OCI-LY7 (cell line): ENCODE results near the gene NFATC2. TPM values are rescaled to one million over a fixed set of nuclear protein-coding genes. Genes with fewer than 3 reads are reported as not detected.
A peak's percentile ranks its signal among the peaks of the same experiment; 100 is the strongest.

Experiments used
- BruUV-seq: library from RNA; stranded (reverse); fragments of 400-500 nt; replicated peaks from 2 replicates; lab custom pipeline; 2021; lab: Mats Ljungman, UMichigan
- CTCF ChIA-PET: fragments of 300-600 bp; sonication (Branson Sonifier 250); formaldehyde crosslinking; loops from one replicate; lab custom pipeline; 2022; ENCODE audit warnings: antibody characterized with exemption; ENCODE audit not compliant: unreplicated experiment; lab: Charles Lee
- POLR2A ChIA-PET: fragments of 300-600 bp; sonication (Branson Sonifier 250); formaldehyde crosslinking; loops from one replicate; lab custom pipeline; 2022; ENCODE audit warnings: antibody characterized with exemption; lab: Charles Lee
- DNase-seq: peaks from one replicate; pipeline ENCODE4 v3.0.0-alpha.2; 2015; ENCODE audit warnings: low spot score
- H2AFZ ChIP-seq: fragments of 200-600 bp; sonication (generic), shearing (Covaris generic); 2 replicates; pipeline ENCODE4 v1.6.1; 2014; ENCODE audit warnings: mild to moderate bottlenecking, antibody characterized with exemption, low read length, moderate library complexity
- H3K27ac ChIP-seq: fragments of 200-600 bp; sonication (generic); 2 replicates; pipeline ENCODE4 v1.5.1; 2014; ENCODE audit warnings: mixed run types, low read depth, mild to moderate bottlenecking, moderate library complexity, low read length, inconsistent platforms; ENCODE audit not compliant: poor library complexity, severe bottlenecking
- H3K36me3 ChIP-seq: fragments of 200-600 bp; sonication (generic); 2 replicates; pipeline ENCODE4 v1.6.1; 2014; ENCODE audit warnings: mild to moderate bottlenecking, antibody characterized with exemption, low read length, moderate library complexity, mixed read lengths; ENCODE audit not compliant: insufficient read depth
- H3K4me1 ChIP-seq: fragments of 200-600 bp; sonication (generic); 2 replicates; pipeline ENCODE4 v1.5.1; 2014; ENCODE audit warnings: mild to moderate bottlenecking, low read length; ENCODE audit not compliant: insufficient read depth, poor library complexity, severe bottlenecking
- H3K4me2 ChIP-seq: fragments of 200-600 bp; sonication (generic); 2 replicates; pipeline ENCODE4 v1.6.1; 2014; ENCODE audit warnings: mild to moderate bottlenecking, low read length
- H3K4me3 ChIP-seq: fragments of 200-600 bp; sonication (generic); 2 replicates; pipeline ENCODE4 v1.5.1; 2014; ENCODE audit warnings: mild to moderate bottlenecking, low read depth, low read length; ENCODE audit not compliant: poor library complexity, severe bottlenecking
- H3K79me2 ChIP-seq: fragments of 200-600 bp; sonication (generic); 2 replicates; pipeline ENCODE4 v1.6.1; 2016; ENCODE audit warnings: low read depth, mild to moderate bottlenecking, low read length, moderate library complexity, mixed read lengths; ENCODE audit not compliant: insufficient read depth
- H3K9me2 ChIP-seq: fragments of 200-600 bp; sonication (generic); 2 replicates; pipeline ENCODE4 v1.6.1; 2016; ENCODE audit warnings: mild to moderate bottlenecking, low read length, mixed read lengths; ENCODE audit not compliant: insufficient read depth
- H3K9me3 ChIP-seq: fragments of 200-600 bp; sonication (generic); 2 replicates; pipeline ENCODE4 v1.6.1; 2014; ENCODE audit warnings: mild to moderate bottlenecking, mixed run types, low read length, mixed read lengths
- H4K20me1 ChIP-seq: fragments of 200-600 bp; sonication (generic); 2 replicates; pipeline ENCODE4 v1.6.1; 2014; ENCODE audit warnings: mild to moderate bottlenecking, antibody characterized with exemption, low read length, moderate library complexity, mixed read lengths; ENCODE audit not compliant: insufficient read depth
- EZH2phosphoT487 ChIP-seq: fragments of 200-600 bp; sonication (generic); IDR thresholded peaks from 2 replicates; pipeline ENCODE4 v1.6.1; 2018; ENCODE audit warnings: low read depth, borderline replicate concordance, mild to moderate bottlenecking, mixed run types, antibody characterized with exemption, low read length, moderate library complexity, mixed read lengths
- intact Hi-C: fragments of 100-400 bp; cut with micrococcal nuclease; formaldehyde crosslinking; loops from one replicate; pipeline ENCODE4 v1.10.0; 2022; ENCODE audit not compliant: unreplicated experiment
- total RNA-seq, 2 experiments: library from RNA; depleted of rRNA in 1 of 2; stranded (reverse); fragments of >200 nt in 1 of 2; shearing (Covaris generic) in 1 of 2; gene quantifications; 2 replicates each; pipeline ENCODE4 v1.2.3, GENCODE V29; 2014 to 2022
- TF ChIP-seq, protein P1 (sequence below): fragments of 200-600 bp; sonication (generic); conservative IDR thresholded peaks from 2 replicates; pipeline ENCODE4 v1.5.1; 2014; ENCODE audit warnings: mild to moderate bottlenecking, antibody characterized with exemption, low read length, moderate library complexity, mixed read lengths

The NFATC2 gene
- total RNA-seq, 2 experiments from 2014 or later = 12.5 to 43.8 TPM

DNA sequence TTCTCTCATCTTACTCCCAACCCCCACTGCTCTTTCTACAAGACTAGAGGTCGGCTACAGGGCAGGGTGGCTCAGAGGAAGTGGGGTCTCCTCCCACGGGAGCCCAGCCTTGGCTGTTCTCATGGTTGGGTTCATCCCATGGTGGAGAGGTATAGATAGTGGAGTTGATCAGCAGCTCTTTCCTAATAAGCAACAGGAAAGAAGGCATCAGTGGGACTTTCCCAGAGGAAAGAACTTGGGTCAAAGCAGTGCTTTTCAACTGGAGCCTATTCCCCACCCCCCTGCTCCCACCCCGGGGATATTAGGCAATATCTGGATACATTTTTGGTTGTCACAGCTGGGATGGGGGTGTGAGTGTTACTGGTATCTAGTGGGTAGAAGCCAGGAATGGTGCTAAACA is 200.9 kb downstream of the NFATC2 start:
- H3K4me2 ChIP-seq = no peak overlapping the region
- ChIA-PET CTCF (interaction anchor here (0.5 kb wide), 1 partner anchor 304 kb away, joined by 3 read pairs; no protein-coding TSS in a partner anchor), POLR2A (interaction anchor here (0.5 kb wide), 1 partner anchor 256 kb away, joined by 3 read pairs; no protein-coding TSS in a partner anchor)
- BruUV-seq = no TSS peak
- H3K4me3 ChIP-seq = no peak overlapping the region
- H4K20me1 ChIP-seq = no peaks in the 10 kb centered on the region
- no peaks in the 10 kb centered on the region for H3K9me2 ChIP-seq
- no peak for TF ChIP-seq EZH2phosphoT487
- TF ChIP-seq, protein P1, sequence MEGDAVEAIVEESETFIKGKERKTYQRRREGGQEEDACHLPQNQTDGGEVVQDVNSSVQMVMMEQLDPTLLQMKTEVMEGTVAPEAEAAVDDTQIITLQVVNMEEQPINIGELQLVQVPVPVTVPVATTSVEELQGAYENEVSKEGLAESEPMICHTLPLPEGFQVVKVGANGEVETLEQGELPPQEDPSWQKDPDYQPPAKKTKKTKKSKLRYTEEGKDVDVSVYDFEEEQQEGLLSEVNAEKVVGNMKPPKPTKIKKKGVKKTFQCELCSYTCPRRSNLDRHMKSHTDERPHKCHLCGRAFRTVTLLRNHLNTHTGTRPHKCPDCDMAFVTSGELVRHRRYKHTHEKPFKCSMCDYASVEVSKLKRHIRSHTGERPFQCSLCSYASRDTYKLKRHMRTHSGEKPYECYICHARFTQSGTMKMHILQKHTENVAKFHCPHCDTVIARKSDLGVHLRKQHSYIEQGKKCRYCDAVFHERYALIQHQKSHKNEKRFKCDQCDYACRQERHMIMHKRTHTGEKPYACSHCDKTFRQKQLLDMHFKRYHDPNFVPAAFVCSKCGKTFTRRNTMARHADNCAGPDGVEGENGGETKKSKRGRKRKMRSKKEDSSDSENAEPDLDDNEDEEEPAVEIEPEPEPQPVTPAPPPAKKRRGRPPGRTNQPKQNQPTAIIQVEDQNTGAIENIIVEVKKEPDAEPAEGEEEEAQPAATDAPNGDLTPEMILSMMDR = no peak
- H3K27ac ChIP-seq = no peak overlapping the region
- no peaks in the 10 kb centered on the region for H3K9me3 ChIP-seq
- intact Hi-C loops = no loop called here
- no peak overlapping the region for H2AFZ ChIP-seq
- no peaks in the 10 kb centered on the region for H3K4me1 ChIP-seq
- DNase-seq = no peak
- H3K79me2 ChIP-seq = no peaks in the 10 kb centered on the region
- H3K36me3 ChIP-seq = no peaks in the 10 kb centered on the region

DNA sequence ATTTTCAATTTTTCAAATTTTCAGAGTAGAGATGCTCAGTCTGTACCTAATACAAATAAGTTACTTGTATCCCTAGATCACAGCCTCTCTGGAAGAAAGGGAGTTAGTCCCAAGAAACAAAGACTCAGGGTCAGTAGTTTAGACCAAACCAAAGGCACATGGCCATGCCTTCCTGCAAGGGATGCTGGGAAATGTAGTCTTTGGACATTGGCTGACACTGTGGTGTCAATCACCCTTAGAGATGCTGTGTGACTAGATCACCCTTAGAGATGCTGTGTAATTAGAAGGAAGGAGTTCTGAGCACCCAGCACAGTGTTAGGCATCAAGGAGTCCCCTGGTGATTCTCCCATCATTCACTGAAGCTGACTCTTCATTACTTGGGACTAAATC is 202.1 kb downstream of the NFATC2 start:
- POLR2A ChIA-PET = interaction anchor here (0.7 kb wide), 1 partner anchor 270 kb away, joined by 3 read pairs; no protein-coding TSS in a partner anchor
- TF ChIP-seq, protein P1 = no peak
- TF ChIP-seq EZH2phosphoT487 = no peak
- Histone ChIP-seq H3K36me3 (no peaks in the 10 kb centered on the region), H4K20me1 (no peaks in the 10 kb centered on the region), H3K4me3 (no peak overlapping the region), H3K4me2 (no peak overlapping the region), H3K9me3 (no peaks in the 10 kb centered on the region), H2AFZ (no peak overlapping the region), H3K4me1 (no peaks in the 10 kb centered on the region), H3K27ac (no peak overlapping the region), H3K9me2 (no peaks in the 10 kb centered on the region), H3K79me2 (no peaks in the 10 kb centered on the region)
- no TSS peak for BruUV-seq
- DNase-seq = peak; percentile 19
- intact Hi-C loops = no loop called here
- CTCF ChIA-PET = no interaction called here

DNA sequence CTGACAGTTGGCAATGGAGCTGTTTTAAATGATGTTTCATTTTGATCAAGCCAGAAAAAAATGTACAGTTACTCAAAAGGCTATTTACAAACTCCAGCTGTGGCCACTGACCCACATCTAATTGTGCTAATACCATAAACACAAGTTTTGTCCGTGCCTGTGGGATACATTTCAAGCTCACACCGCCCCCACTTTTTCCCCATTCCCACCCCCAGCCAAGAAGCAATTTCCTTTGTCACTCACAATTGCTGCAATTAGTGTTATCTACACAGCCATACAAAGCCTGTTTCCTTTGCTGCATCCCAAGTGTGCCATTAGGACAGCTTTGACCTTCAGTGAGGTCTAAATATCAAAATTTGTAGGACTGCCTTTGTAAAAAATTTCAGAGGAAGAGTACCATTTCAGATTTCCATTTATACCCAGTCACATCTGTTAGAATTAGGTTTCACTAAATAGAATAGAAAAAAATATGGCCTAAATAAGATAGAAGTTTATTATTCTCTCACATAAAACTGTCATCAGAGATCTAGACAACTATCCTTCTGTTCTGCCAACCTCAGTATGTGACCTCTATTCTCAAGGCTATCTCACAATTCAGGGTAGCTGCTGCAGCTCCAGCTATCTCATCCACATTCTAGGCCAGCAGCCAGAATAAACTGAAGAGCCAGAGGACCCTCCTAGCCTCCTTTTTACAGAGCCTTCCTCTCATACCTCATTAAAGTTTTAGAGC is 202.6 kb downstream of the NFATC2 start:
- H3K9me3 ChIP-seq = no peaks in the 10 kb centered on the region
- TF ChIP-seq, protein P1 = no peak
- no peak for TF ChIP-seq EZH2phosphoT487
- no peaks in the 10 kb centered on the region for H3K79me2 ChIP-seq
- POLR2A ChIA-PET = interaction anchor here (0.7 kb wide), 1 partner anchor 270 kb away, joined by 3 read pairs; no protein-coding TSS in a partner anchor
- H4K20me1 ChIP-seq = no peaks in the 10 kb centered on the region
- intact Hi-C loops = no loop called here
- CTCF ChIA-PET = interaction anchor here (0.6 kb wide), 1 partner anchor 76 kb away, joined by 4 read pairs; no protein-coding TSS in a partner anchor
- no peaks in the 10 kb centered on the region for H3K4me1 ChIP-seq
- H3K27ac ChIP-seq = no peak overlapping the region
- no peak overlapping the region for H3K4me3 ChIP-seq
- no peaks in the 10 kb centered on the region for H3K36me3 ChIP-seq
- no peaks in the 10 kb centered on the region for H3K9me2 ChIP-seq
- H2AFZ ChIP-seq = no peak overlapping the region
- H3K4me2 ChIP-seq = no peak overlapping the region
- no peak for DNase-seq
- BruUV-seq = no TSS peak
